Measurements from ENCODE around the gene SLCO1B1.

DNA sequence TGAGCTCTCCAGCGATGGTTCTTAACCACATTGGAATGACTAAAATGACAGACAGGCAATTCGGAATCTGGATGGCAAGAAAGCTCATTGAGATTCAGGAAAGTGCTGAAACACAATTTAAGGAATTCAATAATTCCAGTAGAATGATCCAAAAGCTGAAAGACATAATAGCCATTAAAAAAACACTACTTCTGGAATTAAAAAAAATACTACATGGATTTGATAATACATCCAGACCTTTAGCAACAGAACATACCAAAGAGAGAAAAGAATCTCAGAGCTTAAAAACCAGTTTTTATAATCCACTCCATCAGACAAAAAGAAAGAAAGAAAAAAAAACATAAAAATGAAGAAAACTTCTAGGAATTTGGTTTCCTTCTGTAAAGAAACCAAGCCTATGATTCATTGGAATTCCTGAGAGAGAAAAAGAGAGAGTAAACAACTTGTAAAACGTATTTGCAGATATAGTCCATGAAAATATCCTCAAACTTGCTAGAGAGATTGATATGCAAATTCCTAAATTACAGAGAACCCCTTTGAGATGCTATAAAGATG lies 52.8 kb downstream of the SLCO1B1 start:
- TF ChIP-seq POLR2A (IDR thresholded peaks at IDR 0.05) (no peak), CTCF (IDR thresholded peaks at IDR 0.05) (no peak)
